Panc1 (cell line): Measurements from ENCODE around the gene CEL. TPM values are rescaled to one million over a fixed set of nuclear protein-coding genes. Genes with fewer than 3 reads are reported as not detected.

Experiments
- ATAC-seq: fragments of 200-7000 bp; cut with Tn5 transposase; 2 replicates; pipeline ENCODE4 v1.9.1; 2020; ENCODE audit warnings: mild to moderate bottlenecking, moderate library complexity
- BruUV-seq: library from RNA; stranded (reverse); fragments of 400-500 nt; replicated peaks from 2 replicates; lab custom pipeline; 2021; lab: Mats Ljungman, UMichigan
- CTCF ChIA-PET: fragments of 300-600 bp; sonication (Branson Sonifier 250); formaldehyde crosslinking; loops from one replicate; lab custom pipeline; 2022; ENCODE audit warnings: antibody characterized with exemption; lab: Charles Lee
- POLR2A ChIA-PET: fragments of 300-600 bp; sonication (Branson Sonifier 250); formaldehyde crosslinking; loops from one replicate; lab custom pipeline; 2022; ENCODE audit warnings: antibody characterized with exemption; lab: Charles Lee
- DNase-seq: peaks from one replicate; pipeline ENCODE4 v3.0.0-alpha.2; 2010; ENCODE audit warnings: low read depth, low spot score
- H3K27ac ChIP-seq: 2 replicates; pipeline ENCODE4 v1.5.1; 2011; ENCODE audit warnings: mild to moderate bottlenecking, low read length, inconsistent platforms
- H3K27me3 ChIP-seq: fragments of 200-500 bp; sonication (Bioruptor generic); 2 replicates; pipeline ENCODE4 v1.6.0; 2014; ENCODE audit warnings: low read length, inconsistent platforms; ENCODE audit not compliant: control insufficient read depth, insufficient read depth
- H3K36me3 ChIP-seq: fragments of 200-500 bp; sonication (Bioruptor generic); 2 replicates; pipeline ENCODE4 v1.5.1; 2014; ENCODE audit warnings: inconsistent platforms, mild to moderate bottlenecking, low read length, moderate library complexity; ENCODE audit not compliant: control insufficient read depth, insufficient read depth
- H3K4me1 ChIP-seq: 2 replicates; pipeline ENCODE4 v1.5.1; 2011; ENCODE audit warnings: inconsistent platforms, mild to moderate bottlenecking, low read length, moderate library complexity; ENCODE audit not compliant: control insufficient read depth, insufficient read depth
- H3K4me3 ChIP-seq, 2 experiments: 2 replicates each; pipeline ENCODE4 v1.5.1; 2011 to 2012; ENCODE audit warnings: low read depth in 2 of 2, low read length in 2 of 2, mild to moderate bottlenecking in 2 of 2, inconsistent platforms in 1 of 2, moderate library complexity in 1 of 2
- H3K9me3 ChIP-seq: fragments of 200-500 bp; sonication (Bioruptor generic); 2 replicates; pipeline ENCODE4 v1.5.1; 2014; ENCODE audit warnings: low read depth, mild to moderate bottlenecking, inconsistent platforms, low read length, moderate library complexity; ENCODE audit not compliant: control insufficient read depth, insufficient read depth
- CTCF ChIP-seq: fragments of 450-650 bp; IDR thresholded peaks from 2 replicates; pipeline ENCODE4 v1.5.1; 2017; ENCODE audit warnings: mild to moderate bottlenecking
- POLR2AphosphoS5 ChIP-seq: IDR thresholded peaks from 2 replicates; pipeline ENCODE4 v1.6.1; 2012; ENCODE audit warnings: mild to moderate bottlenecking, low read depth, low read length, moderate library complexity
- SIN3A ChIP-seq: IDR thresholded peaks from 2 replicates; pipeline ENCODE4 v1.6.1; 2012; ENCODE audit warnings: low read depth, mild to moderate bottlenecking, low read length, moderate library complexity, borderline replicate concordance; ENCODE audit not compliant: insufficient read depth
- TCF7L2 ChIP-seq: IDR thresholded peaks from 2 replicates; pipeline ENCODE4 v1.6.1; 2011; ENCODE audit warnings: mild to moderate bottlenecking, low read depth, low read length, inconsistent platforms
- in situ Hi-C: cut with HindIII; loops from 2 replicates; pipeline ENCODE4 v1.10.0; 2016; ENCODE audit warnings: low sequenced_read_pairs, low pct_unique_long_range_greater_than_20kb
- intact Hi-C: fragments of 100-400 bp; cut with micrococcal nuclease; formaldehyde crosslinking; loops from one replicate; pipeline ENCODE4 v1.10.0; 2022; ENCODE audit not compliant: unreplicated experiment
- total RNA-seq: library from RNA; stranded (reverse); gene quantifications from one replicate; pipeline ENCODE4 v1.2.1, GENCODE V29; 2021; ENCODE audit not compliant: unreplicated experiment
- TF ChIP-seq, protein P1 (sequence below), 2 experiments: IDR thresholded peaks; 2 replicates each; pipeline ENCODE4 v1.6.1; 2011 to 2012; ENCODE audit warnings: low read depth in 2 of 2, control low read depth in 1 of 2, low read length in 1 of 2, mild to moderate bottlenecking in 1 of 2, moderate library complexity in 1 of 2; ENCODE audit not compliant: insufficient read depth in 1 of 2

Gene CEL
- total RNA-seq, 1 experiment from 2014 or later, result 4.3 TPM

- H3K36me3 ChIP-seq, result peaks cover 2% of the 10 kb centered on the region; the same call in 1 of the 2 replicates
- ATAC-seq (no peak), DNase-seq (no peak)
- ChIA-PET CTCF (no interaction called here), POLR2A (no interaction called here)
- no peak overlapping the region for H3K27ac ChIP-seq
- no peaks in the 10 kb centered on the region for H3K4me1 ChIP-seq
- TF ChIP-seq POLR2AphosphoS5 (no peak), TCF7L2 (no peak), SIN3A (no peak)
- TF ChIP-seq, protein P1, sequence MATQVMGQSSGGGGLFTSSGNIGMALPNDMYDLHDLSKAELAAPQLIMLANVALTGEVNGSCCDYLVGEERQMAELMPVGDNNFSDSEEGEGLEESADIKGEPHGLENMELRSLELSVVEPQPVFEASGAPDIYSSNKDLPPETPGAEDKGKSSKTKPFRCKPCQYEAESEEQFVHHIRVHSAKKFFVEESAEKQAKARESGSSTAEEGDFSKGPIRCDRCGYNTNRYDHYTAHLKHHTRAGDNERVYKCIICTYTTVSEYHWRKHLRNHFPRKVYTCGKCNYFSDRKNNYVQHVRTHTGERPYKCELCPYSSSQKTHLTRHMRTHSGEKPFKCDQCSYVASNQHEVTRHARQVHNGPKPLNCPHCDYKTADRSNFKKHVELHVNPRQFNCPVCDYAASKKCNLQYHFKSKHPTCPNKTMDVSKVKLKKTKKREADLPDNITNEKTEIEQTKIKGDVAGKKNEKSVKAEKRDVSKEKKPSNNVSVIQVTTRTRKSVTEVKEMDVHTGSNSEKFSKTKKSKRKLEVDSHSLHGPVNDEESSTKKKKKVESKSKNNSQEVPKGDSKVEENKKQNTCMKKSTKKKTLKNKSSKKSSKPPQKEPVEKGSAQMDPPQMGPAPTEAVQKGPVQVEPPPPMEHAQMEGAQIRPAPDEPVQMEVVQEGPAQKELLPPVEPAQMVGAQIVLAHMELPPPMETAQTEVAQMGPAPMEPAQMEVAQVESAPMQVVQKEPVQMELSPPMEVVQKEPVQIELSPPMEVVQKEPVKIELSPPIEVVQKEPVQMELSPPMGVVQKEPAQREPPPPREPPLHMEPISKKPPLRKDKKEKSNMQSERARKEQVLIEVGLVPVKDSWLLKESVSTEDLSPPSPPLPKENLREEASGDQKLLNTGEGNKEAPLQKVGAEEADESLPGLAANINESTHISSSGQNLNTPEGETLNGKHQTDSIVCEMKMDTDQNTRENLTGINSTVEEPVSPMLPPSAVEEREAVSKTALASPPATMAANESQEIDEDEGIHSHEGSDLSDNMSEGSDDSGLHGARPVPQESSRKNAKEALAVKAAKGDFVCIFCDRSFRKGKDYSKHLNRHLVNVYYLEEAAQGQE (IDR thresholded peaks at IDR 0.05; ENCODE audit: insufficient read depth in 1 of 2, low read depth in 2 of 2, low read length in 1 of 2), result no peak
- no TSS peak for BruUV-seq
- H3K9me3 ChIP-seq, result no peaks in the 10 kb centered on the region
- in situ Hi-C loops (no loop called here), intact Hi-C loops (loop anchor here (10.0 kb wide), 1 partner anchor 98 kb away; no protein-coding TSS in a partner anchor)
- no peaks in the 10 kb centered on the region for H3K27me3 ChIP-seq
- H3K4me3 ChIP-seq, result no peak overlapping the region
Observed at GRCh38 chr9:133046196-133046899, 15.4 kb upstream of the CEL start.

- H3K4me3 ChIP-seq, result no peak overlapping the region
- no TSS peak for BruUV-seq
- POLR2A ChIA-PET, result no interaction called here
- no peaks in the 10 kb centered on the region for H3K4me1 ChIP-seq
- no peaks in the 10 kb centered on the region for H3K27me3 ChIP-seq
- H3K9me3 ChIP-seq, result no peaks in the 10 kb centered on the region
- ATAC-seq (no peak), DNase-seq (no peak)
- TF ChIP-seq SIN3A, result no peak
- TF ChIP-seq TCF7L2, result no peak
- TF ChIP-seq, protein P1 (IDR thresholded peaks at IDR 0.05; ENCODE audit: insufficient read depth in 1 of 2, low read depth in 2 of 2, low read length in 1 of 2), result no peak
- TF ChIP-seq CTCF, result no peak
- no peak for TF ChIP-seq POLR2AphosphoS5
- in situ Hi-C loops (no loop called here), intact Hi-C loops (loop anchor here (10.0 kb wide), 1 partner anchor 98 kb away; no protein-coding TSS in a partner anchor)
- CTCF ChIA-PET, result no interaction called here
- peaks cover 2% of the 10 kb centered on the region; the same call in 1 of the 2 replicates for H3K36me3 ChIP-seq
- no peak overlapping the region for H3K27ac ChIP-seq
Observed at GRCh38 chr9:133046900-133047295, 14.9 kb upstream of the CEL start.
